GM03348 (cell line): ENCODE data around the gene SCLT1.
"Not testable (repeated sequence)": the region's sequence is repeated elsewhere in the genome, so short reads cannot be mapped to it uniquely, and the experiment has no call there.

Experiments
- DNase-seq: peaks from one replicate; pipeline ENCODE4 v3.0.0; 2012; ENCODE audit warnings: low spot score

The SCLT1 gene

GRCh38 chr4:129069537-129069936, 23.8 kb downstream of the SCLT1 start:
- not testable (repeated sequence) for DNase-seq

DNA sequence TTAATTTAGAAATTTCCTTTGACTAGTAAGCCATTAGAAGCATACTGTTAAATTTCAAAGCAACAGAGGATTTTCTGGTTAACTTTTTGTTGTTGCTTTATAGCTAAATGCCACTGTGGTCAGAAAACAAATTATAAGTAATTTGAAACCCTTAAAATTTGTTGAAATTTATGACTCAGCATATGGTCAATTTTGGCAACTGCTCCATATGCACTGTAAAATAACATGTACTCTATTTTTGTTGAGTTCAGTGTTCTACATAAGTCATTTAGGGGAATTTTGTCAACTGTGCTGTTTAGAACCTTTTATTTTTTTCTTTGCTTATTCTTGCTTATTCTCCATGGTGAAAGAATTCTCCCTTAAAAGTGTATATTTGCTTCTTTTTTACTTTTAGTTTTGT, 28.6 kb downstream of the SCLT1 start:
- peak; percentile 29 for DNase-seq

GRCh38 chr4:129063640-129064039, 29.7 kb downstream of the SCLT1 start:
- DNase-seq: no peak

- DNase-seq: no peak
These were observed 30.8 kb downstream of the SCLT1 start for GRCh38 chr4:129062580-129062979.

DNA sequence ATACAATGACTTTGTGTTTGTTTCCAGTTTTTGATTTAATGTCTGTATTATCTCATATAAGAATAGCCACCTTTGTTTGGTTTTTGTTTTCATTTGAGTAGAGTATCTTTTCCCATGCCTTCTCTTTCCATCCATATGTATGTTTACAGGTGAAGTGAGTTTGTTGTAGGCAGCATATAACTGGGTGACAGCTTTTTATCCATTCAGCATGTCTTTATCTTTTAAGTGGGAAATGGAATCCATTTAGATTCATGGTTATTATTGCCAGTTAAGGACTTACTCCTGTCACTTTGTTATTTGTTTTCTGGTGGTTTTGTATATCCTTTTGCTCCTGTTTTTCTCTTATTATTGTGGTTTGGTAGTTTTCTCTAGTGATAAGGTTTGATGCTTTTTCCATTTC, 34.3 kb downstream of the SCLT1 start:
- no peak for DNase-seq

- DNase-seq: no peak
These were observed 47.0 kb downstream of the SCLT1 start for GRCh38 chr4:129046055-129046959.

GRCh38 chr4:129043523-129043922, 49.8 kb downstream of the SCLT1 start:
- DNase-seq: peak; percentile 44

DNA sequence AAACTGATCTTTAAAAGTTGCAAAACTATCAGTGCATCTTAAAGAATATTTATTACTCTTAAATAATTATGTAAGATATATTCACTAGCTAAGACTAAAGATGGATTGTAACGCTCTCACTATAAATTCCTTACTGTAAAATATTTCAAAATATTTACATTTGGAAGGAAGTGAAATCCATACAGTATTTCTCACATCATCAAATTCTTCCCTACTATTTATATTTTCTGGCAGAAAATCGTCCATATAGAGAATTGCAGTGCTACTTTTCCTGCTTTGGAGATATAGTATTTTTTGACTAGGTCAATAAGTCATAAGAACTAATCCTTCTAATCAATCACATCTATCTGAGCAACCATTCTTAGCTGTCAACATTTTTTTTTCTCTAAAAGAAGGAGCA, 52.9 kb downstream of the SCLT1 start:
- DNase-seq: no peak

DNA sequence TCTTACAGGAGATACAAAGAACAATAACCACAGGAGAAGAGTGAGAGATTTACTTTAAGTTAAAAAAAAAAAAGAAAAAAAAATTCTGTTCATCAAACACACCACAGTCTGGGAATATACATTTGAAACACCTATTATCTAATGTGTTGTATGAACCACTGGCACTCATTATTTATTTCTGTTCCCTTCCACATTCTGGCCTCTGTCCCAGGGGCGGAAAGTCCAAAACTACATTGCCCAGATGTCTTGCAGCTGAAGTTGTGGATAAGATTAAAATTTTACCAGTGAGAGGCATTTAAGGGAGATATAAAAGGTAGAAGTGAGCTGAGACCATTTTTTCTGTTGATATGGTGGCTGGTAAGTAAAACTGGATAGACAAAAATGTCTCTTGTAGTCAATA, 56.2 kb downstream of the SCLT1 start:
- DNase-seq: no peak

DNA sequence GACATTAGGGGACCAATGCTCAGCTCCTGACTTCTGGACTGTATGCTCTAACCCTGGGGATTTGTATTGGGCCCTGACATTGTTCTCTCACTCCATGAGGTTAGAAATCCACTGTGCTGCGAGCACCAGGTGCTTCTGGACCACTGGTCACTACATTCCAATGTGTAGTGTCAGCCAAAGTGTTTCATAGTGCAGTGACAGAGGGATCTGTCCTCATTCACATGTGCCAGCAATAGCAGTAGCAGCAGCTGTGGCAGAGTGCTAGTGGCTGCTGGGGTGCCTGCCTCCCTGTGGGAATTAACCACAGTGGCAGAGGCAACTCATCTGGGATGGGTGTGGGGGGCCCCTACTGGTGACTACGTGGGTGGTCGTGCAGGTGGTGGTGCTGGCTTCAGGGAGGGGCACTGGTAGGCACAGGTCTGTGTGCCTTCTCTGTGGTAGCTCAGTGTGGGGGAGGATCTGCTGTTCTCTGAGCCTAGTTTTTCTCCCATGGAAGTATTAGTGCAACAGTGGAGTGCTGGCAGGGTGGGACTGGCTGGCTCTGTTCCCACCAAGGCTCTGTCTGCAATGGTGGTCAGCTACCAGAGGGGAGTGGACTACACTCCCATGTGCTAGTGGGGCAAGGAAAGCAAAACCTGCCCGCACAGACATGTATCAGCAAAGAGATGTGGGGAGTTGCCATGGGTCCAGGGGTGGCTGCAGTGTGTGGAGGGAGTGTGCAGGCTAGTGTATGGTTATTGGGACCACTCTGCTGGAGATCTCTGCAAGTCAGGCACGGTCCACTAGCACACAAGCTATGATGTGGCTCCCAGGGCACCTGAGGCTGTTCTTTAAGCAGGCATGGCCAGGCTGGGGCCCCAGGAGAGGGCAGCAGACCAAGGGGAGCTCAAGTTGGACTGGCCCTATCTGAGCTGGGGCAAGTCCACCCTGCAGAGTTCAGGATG, 78.5 kb downstream of the SCLT1 start:
- DNase-seq: no peak

GRCh38 chr4:129008096-129008495, 85.2 kb downstream of the SCLT1 start:
- no peak for DNase-seq

DNA sequence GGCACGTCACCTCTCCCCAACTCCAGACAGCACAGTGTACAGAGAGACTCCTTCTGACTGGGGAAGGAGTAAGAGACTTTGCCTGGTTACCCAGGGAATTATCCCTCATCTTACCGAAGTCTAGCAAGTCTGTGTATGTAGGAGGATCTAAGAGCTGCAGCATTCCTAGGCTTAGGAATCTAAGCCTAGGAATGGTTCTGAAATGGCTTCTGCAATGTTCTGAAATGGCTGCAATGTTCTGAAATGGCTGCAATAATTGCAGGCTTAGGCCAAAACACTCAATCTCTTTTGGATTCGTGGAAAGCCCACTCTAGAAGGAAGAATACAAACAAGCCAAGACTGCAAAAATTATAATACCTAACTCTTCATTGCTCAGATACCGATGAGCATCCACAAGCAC, 106.4 kb downstream of the SCLT1 start:
- DNase-seq: no peak

GRCh38 chr4:128986019-128986418, 107.3 kb downstream of the SCLT1 start:
- no peak for DNase-seq

- no peak for DNase-seq
These were observed 109.4 kb downstream of the SCLT1 start for GRCh38 chr4:128983771-128984485.

GRCh38 chr4:128981377-128981776, 112.0 kb downstream of the SCLT1 start:
- no peak for DNase-seq

DNA sequence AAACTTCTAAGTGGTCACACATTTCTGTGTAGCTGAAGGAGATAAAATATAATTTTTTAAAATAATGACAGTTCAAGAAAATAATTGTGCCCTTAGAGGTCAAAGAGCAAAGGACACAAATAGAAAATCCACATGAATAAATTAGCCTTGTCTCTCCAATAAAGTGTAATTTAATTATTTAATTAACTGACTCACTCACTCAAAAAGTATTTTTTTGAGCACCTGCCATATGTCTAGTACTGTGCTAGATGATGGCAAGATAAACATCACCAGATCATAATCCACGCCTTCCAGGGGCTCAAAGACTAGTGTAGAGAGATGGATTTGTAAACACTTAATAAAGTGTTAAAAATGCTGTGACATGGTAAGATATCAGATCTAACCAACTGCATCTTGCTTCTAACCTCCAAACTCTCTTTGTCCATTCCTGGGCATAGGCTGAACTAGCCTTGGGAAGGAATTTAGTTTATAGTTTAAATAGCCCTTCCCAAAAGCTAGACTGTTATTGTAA, 112.5 kb downstream of the SCLT1 start:
- no peak for DNase-seq

GRCh38 chr4:128979934-128980333, 113.4 kb downstream of the SCLT1 start:
- DNase-seq: peak; percentile 76

DNA sequence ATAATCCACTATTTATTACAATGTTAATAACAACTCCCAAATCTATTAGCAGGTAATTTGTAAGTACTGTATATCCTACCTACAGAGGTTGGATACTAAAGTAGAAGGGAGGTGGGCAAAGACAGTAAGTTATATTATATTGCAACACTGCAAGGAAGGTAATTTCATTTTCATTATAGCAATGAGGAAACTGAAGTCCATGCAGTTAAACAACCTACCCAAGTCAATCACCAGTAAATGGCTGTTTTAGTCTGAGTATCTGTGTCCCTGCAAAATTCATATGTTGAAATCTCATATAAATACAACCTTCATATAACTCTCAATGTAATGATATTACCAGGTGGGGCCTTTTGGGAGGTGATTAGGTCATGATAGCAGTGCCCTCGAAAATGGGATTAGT, 114.4 kb downstream of the SCLT1 start:
- DNase-seq: no peak

DNA sequence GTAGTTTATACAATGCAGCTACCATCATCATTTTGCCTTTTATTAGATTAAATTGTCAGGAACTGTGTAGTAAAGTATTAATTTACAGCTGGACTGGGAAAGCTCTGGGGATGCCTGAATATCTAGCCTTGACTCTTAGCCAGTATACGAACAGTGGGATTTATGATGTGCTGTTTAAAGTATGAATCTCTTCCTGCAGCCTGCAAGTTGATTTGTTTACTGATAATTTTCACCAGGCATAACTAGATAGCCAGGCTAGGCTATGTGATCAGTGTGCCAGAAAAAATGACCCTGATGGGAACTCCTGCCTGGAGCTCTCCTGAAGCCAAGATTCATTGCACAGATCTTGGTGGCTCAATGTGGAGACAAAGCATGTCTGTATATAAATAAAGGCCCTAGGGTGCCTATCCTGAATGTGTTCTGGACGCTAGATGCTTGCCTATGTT, 119.2 kb downstream of the SCLT1 start:
- peak; percentile 11 for DNase-seq

DNA sequence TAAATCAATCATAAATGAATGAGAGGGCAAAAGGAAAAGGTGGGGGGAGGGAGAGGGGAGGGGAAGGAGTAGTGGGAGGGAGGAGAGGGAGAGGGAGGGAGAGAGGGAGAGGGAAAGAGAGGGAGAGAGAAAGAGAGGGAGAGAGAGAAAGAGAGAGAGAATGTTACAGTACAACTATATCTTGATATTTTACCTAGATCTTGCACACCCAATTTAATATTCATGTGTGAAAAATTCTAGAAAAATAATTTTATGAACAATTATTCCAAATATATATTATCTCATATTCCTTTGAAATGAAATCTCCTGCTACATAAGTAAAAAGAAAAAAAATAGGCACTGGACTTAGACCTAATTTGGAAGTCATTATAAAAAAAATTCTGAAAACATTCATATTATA, 120.0 kb downstream of the SCLT1 start:
- no peak for DNase-seq

DNA sequence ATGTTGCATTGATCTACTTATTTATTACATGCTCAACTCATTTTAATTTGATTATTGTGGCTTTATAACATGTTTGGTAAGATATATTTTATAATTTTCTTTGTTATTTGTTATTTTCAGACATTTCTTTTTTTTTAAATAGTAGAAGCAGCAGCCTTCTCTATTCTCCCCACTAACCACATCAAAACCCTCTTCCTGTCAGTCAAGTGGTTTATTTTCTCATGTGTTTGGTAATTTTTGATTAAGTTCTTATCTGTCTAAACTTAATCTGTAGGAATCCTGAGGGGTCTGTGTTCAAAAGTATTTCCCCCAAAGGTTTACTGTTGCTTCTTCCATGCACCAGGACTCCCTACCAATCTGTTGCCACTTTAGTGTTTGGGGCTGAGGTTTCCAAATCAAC, 131.9 kb downstream of the SCLT1 start:
- no peak for DNase-seq

- no peak for DNase-seq
These were observed 135.1 kb downstream of the SCLT1 start for GRCh38 chr4:128958194-128958593.
